HepG2 (cell line): Measurements from ENCODE around the gene DDR1. TPM values are rescaled to one million over a fixed set of nuclear protein-coding genes. Genes with fewer than 3 reads are reported as not detected.

Experiments used
- ATAC-seq: fragments of 200-7000 bp; cut with Tn5 transposase; 3 replicates; pipeline ENCODE4 v1.9.1; 2020; ENCODE audit warnings: mild to moderate bottlenecking, moderate library complexity
- BruUV-seq: library from RNA; stranded (reverse); fragments of 400-500 nt; replicated peaks from 2 replicates; lab custom pipeline; 2021; lab: Mats Ljungman, UMichigan
- CTCF ChIA-PET: fragments of 300-600 bp; formaldehyde crosslinking; extraction: SDS; loops from one replicate; lab custom pipeline; 2021; ENCODE audit warnings: low total read pairs, inconsistent platforms, low intra/inter-chr PET ratio; lab: Yijun Ruan, JAX
- POLR2A ChIA-PET: fragments of 350-600 bp; sonication (Branson Sonifier 250); formaldehyde crosslinking; loops from one replicate; lab custom pipeline; 2020; ENCODE audit warnings: antibody characterized with exemption, inconsistent platforms; lab: Yijun Ruan, JAX
- DNase-seq: peaks from one replicate; pipeline ENCODE4 v3.0.0-alpha.2; 2015; ENCODE audit warnings: low spot score
- FAIRE-seq: peaks from 3 replicates; lab custom pipeline; 2011; peaks lifted over from hg19 to GRCh38; lab: Jason Lieb, UNC
- H2AFZ ChIP-seq: one replicate; pipeline ENCODE4 v1.6.1; 2011; ENCODE audit warnings: low read length, inconsistent platforms
- H3K27ac ChIP-seq: fragments of 300-600 bp; 3 replicates; pipeline ENCODE4 v1.8.0; 2011; ENCODE audit warnings: mixed run types, mild to moderate bottlenecking, mixed read lengths, low read length, inconsistent platforms; ENCODE audit not compliant: insufficient read depth; ENCODE audit errors: extremely low read length
- H3K27me3 ChIP-seq, 2 experiments: fragments of 200-600 bp in 1 of 2; 2 replicates in 1 of 2; 3 replicates in 1 of 2; pipeline versions ENCODE4 v1.6.0 to v1.8.0; 2011; ENCODE audit warnings: low read length in 2 of 2, mild to moderate bottlenecking in 2 of 2, moderate library complexity in 2 of 2, inconsistent platforms in 1 of 2; ENCODE audit not compliant: insufficient read depth in 2 of 2, control insufficient read depth in 1 of 2
- H3K36me3 ChIP-seq, 2 experiments: fragments of 200-600 bp in 1 of 2; replicated peaks in 1 of 2; 2 replicates in 1 of 2; 3 replicates in 1 of 2; pipeline versions ENCODE4 v1.5.1 to v1.8.0; 2011; ENCODE audit warnings: low read length in 2 of 2, inconsistent platforms in 1 of 2; ENCODE audit not compliant: insufficient read depth in 2 of 2, control insufficient read depth in 1 of 2
- H3K4me1 ChIP-seq: 2 replicates; pipeline ENCODE4 v1.5.1; 2012; ENCODE audit warnings: low read length, inconsistent platforms; ENCODE audit not compliant: insufficient read depth
- H3K4me2 ChIP-seq: 2 replicates; pipeline ENCODE4 v1.6.0; 2011; ENCODE audit warnings: low read depth, low read length, inconsistent platforms
- H3K4me3 ChIP-seq, 3 experiments: fragments of 200-600 bp in 1 of 3; sonication (generic), shearing (Covaris generic) in 1 of 3; replicated peaks in 1 of 3; 2 replicates each; pipeline ENCODE4 v1.5.1; 2011 to 2016; ENCODE audit warnings: low read length in 3 of 3, inconsistent platforms in 2 of 3, low read depth in 2 of 3, mild to moderate bottlenecking in 2 of 3, control low read depth in 1 of 3, mixed read lengths in 1 of 3; ENCODE audit not compliant: insufficient read depth in 1 of 3
- H3K79me2 ChIP-seq: one replicate; pipeline ENCODE4 v1.6.1; 2011; ENCODE audit warnings: low read length, inconsistent platforms; ENCODE audit not compliant: insufficient read depth
- H3K9ac ChIP-seq: 2 replicates; pipeline ENCODE4 v1.6.0; 2011; ENCODE audit warnings: mild to moderate bottlenecking, low read depth, low read length, inconsistent platforms; ENCODE audit not compliant: insufficient read depth
- H3K9me3 ChIP-seq: 2 replicates; pipeline ENCODE4 v1.5.1; 2012; ENCODE audit warnings: mild to moderate bottlenecking, low read length
- H4K20me1 ChIP-seq: 2 replicates; pipeline ENCODE4 v1.6.0; 2011; ENCODE audit warnings: inconsistent platforms, mild to moderate bottlenecking, low read length, moderate library complexity; ENCODE audit not compliant: insufficient read depth
- CBFB ChIP-seq: sonication (generic); formaldehyde crosslinking; IDR thresholded peaks from 2 replicates; pipeline ENCODE4 v1.4.0; 2020; ENCODE audit warnings: missing genetic modification reagents
- CCDC6 ChIP-seq: sonication (generic); formaldehyde crosslinking; IDR thresholded peaks from 2 replicates; pipeline ENCODE4 v1.8.1; 2022; ENCODE audit warnings: mild to moderate bottlenecking, missing genetic modification reagents, moderate library complexity
- CSRNP2 ChIP-seq: sonication (generic); formaldehyde crosslinking; conservative IDR thresholded peaks from 2 replicates; pipeline ENCODE4 v1.8.0; 2022; ENCODE audit warnings: low read depth, missing genetic modification reagents
- FOXC1 ChIP-seq: sonication (generic); formaldehyde crosslinking; IDR thresholded peaks from 2 replicates; pipeline ENCODE4 v1.8.0; 2022; ENCODE audit warnings: mild to moderate bottlenecking, missing genetic modification reagents, borderline replicate concordance
- HES4 ChIP-seq: sonication (generic); formaldehyde crosslinking; IDR thresholded peaks from 2 replicates; pipeline ENCODE4 v1.9.0; 2021; ENCODE audit warnings: mild to moderate bottlenecking, missing genetic modification reagents, borderline replicate concordance
- NFE2 ChIP-seq: sonication (generic); formaldehyde crosslinking; IDR thresholded peaks from 2 replicates; pipeline ENCODE4 v1.4.0; 2020; ENCODE audit warnings: missing genetic modification reagents
- SKIL ChIP-seq: sonication (generic); formaldehyde crosslinking; IDR thresholded peaks from 2 replicates; pipeline ENCODE4 v1.8.0; 2022; ENCODE audit warnings: missing genetic modification reagents, mild to moderate bottlenecking, moderate library complexity, borderline replicate concordance
- ZBTB7A ChIP-seq: sonication (generic); formaldehyde crosslinking; IDR thresholded peaks from 2 replicates; pipeline ENCODE4 v1.8.0; 2022; ENCODE audit warnings: mild to moderate bottlenecking, missing genetic modification reagents
- ZFP36 ChIP-seq: fragments of 150-350 bp; IDR thresholded peaks from 2 replicates; pipeline ENCODE4 v1.6.1; 2018; ENCODE audit warnings: borderline replicate concordance, low read length, low read depth; ENCODE audit not compliant: partially characterized antibody
- ZNF136 ChIP-seq: sonication (generic); formaldehyde crosslinking; IDR thresholded peaks from 2 replicates; pipeline ENCODE4 v1.8.1; 2022; ENCODE audit warnings: low read depth, mild to moderate bottlenecking, moderate library complexity, missing genetic modification reagents
- ZNF180 ChIP-seq: sonication (generic); formaldehyde crosslinking; IDR thresholded peaks from 2 replicates; pipeline ENCODE4 v1.4.0; 2020; ENCODE audit warnings: low read depth, missing genetic modification reagents, borderline replicate concordance
- ZNF644 ChIP-seq: IDR thresholded peaks from 2 replicates; pipeline ENCODE4 v1.6.1; 2016; ENCODE audit warnings: low read depth
- ZNF780A ChIP-seq: sonication (generic); formaldehyde crosslinking; IDR thresholded peaks from 2 replicates; pipeline ENCODE4 v1.8.0; 2022; ENCODE audit warnings: mild to moderate bottlenecking, missing genetic modification reagents, moderate library complexity
- WGBS: methylation state at CpG from one replicate; pipeline ENCODE4 v1.1.6; 2017; ENCODE audit warnings: low lambda C conversion rate; 5-methylcytosine and 5-hydroxymethylcytosine counted together
- in situ Hi-C: cut with HindIII; loops from 2 replicates; pipeline ENCODE4 v1.10.0; 2017; ENCODE audit warnings: low pct_unique_long_range_greater_than_20kb; ENCODE audit not compliant: extremely low pct_ligation_motif_present
- intact Hi-C: fragments of 100-400 bp; cut with micrococcal nuclease; formaldehyde crosslinking; loops from one replicate; pipeline ENCODE4 v1.10.0; 2022; ENCODE audit not compliant: unreplicated experiment
- polyA plus RNA-seq, 8 experiments: library from polyadenylated mRNA; depleted of rRNA in 3 of 8; stranded (reverse) in 7 of 8; unstranded in 1 of 8; fragments of >200 nt; fragmentation: Illumina TruSeq in 4 of 8; extraction: Trizol in 4 of 8; gene quantifications; 2 replicates each; pipeline versions ENCODE4 v1.2.1 to v1.2.3, GENCODE V29; 2011 to 2016; ENCODE audit warnings: low read depth in 4 of 8, missing spikeins in 1 of 8, mixed read lengths in 1 of 8; ENCODE audit not compliant: insufficient read depth in 1 of 8
- total RNA-seq, 5 experiments: library from RNA; depleted of rRNA; stranded (reverse); fragments of >200 nt; fragmentation: Illumina TruSeq; extraction: Trizol; gene quantifications; 2 replicates each; pipeline ENCODE4 v1.2.3, GENCODE V29; 2016; ENCODE audit warnings: low read depth in 1 of 5

Gene DDR1
- total and polyA plus RNA-seq, 2 of the 13 experiments (the other 11 are each of a cell fraction or from before 2014, with no cell fraction given), result 16.7 to 20.2 TPM

- H3K4me2 ChIP-seq, result no peak overlapping the region
- BruUV-seq, result no TSS peak
- no peak overlapping the region for H3K27ac ChIP-seq
- no peak overlapping the region for H2AFZ ChIP-seq
- ChIA-PET CTCF (no interaction called here), POLR2A (no interaction called here)
- intact Hi-C loops, result no loop called here
- 58% methylated on average over 3 of the region's 3 CpGs for WGBS
- H3K4me1 ChIP-seq, result peaks cover 6% of the 10 kb centered on the region
- H3K36me3 ChIP-seq, result no peaks in the 10 kb centered on the region
- no peaks in the 10 kb centered on the region for H3K79me2 ChIP-seq
- no peak for ATAC-seq
- no peaks in the 10 kb centered on the region for H4K20me1 ChIP-seq
- no peak overlapping the region for H3K4me3 ChIP-seq
- no peak for FAIRE-seq
- H3K27me3 ChIP-seq, result peaks cover 0 to 12% of the 10 kb centered on the region in 2 experiments; a peak in 1 of 5 replicates
- no peak for DNase-seq
- in situ Hi-C loops, result no loop called here
- no peaks in the 10 kb centered on the region for H3K9me3 ChIP-seq
- no peak overlapping the region for H3K9ac ChIP-seq
- no peak for TF ChIP-seq ZNF136 (CRISPR knock-in tag)
- no peak for TF ChIP-seq ZNF644 (CRISPR knock-in tag)
- no peak for TF ChIP-seq FOXC1 (CRISPR knock-in tag)
- no peak for TF ChIP-seq ZNF180
- TF ChIP-seq ZBTB7A (CRISPR knock-in tag), result no peak
- no peak for TF ChIP-seq HES4 (CRISPR knock-in tag)
- no peak for TF ChIP-seq CCDC6
- no peak for TF ChIP-seq ZFP36
- TF ChIP-seq SKIL (CRISPR knock-in tag), result no peak
- TF ChIP-seq CBFB (CRISPR knock-in tag), result no peak
- TF ChIP-seq ZNF780A, result no peak
- no peak for TF ChIP-seq NFE2 (CRISPR knock-in tag)
- no peak for TF ChIP-seq CSRNP2 (CRISPR knock-in tag)
These were observed 48.7 kb upstream of the DDR1 start for GRCh38 chr6:30835576-30835975.
